ENCODE results near the gene METTL17.
"Not testable (repeated sequence)": the region's sequence is repeated elsewhere in the genome, so short reads cannot be mapped to it uniquely, and the experiment has no call there.

DNA sequence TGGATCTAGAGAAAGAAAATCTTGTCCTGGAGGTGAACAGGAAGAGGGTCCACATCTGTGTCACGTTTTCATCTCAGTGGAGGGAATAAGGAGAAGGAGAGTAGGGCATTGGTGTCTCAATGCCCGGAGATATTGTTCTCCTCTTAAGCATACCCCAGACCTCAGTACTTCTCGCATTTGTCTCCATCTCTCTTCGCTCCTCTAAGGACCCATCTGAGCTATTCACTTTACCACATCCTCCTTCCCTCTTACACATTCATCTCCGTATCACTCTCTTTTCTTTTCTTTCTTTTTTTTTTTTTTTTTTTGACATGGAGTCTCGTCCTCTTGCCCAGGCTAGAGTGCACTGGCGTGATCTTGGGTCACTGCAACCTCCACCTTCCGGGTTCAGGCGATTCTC lies 43.1 kb upstream of the METTL17 start:
- TF ChIP-seq, protein P1, sequence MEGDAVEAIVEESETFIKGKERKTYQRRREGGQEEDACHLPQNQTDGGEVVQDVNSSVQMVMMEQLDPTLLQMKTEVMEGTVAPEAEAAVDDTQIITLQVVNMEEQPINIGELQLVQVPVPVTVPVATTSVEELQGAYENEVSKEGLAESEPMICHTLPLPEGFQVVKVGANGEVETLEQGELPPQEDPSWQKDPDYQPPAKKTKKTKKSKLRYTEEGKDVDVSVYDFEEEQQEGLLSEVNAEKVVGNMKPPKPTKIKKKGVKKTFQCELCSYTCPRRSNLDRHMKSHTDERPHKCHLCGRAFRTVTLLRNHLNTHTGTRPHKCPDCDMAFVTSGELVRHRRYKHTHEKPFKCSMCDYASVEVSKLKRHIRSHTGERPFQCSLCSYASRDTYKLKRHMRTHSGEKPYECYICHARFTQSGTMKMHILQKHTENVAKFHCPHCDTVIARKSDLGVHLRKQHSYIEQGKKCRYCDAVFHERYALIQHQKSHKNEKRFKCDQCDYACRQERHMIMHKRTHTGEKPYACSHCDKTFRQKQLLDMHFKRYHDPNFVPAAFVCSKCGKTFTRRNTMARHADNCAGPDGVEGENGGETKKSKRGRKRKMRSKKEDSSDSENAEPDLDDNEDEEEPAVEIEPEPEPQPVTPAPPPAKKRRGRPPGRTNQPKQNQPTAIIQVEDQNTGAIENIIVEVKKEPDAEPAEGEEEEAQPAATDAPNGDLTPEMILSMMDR (IDR thresholded peaks at IDR 0.05), result not testable (repeated sequence)
- not testable (repeated sequence) for TF ChIP-seq POLR2A (IDR thresholded peaks at IDR 0.05)

Measured in thyroid gland (tissue), 4 donors.